UCSD-AML1 (cell line): ENCODE measurements around the gene ALG14.
"Not testable (repeated sequence)": the region's sequence is repeated elsewhere in the genome, so short reads cannot be mapped to it uniquely, and the experiment has no call there.

ENCODE experiments used
- DNase-seq: peaks from one replicate; lab custom pipeline; 2025; ENCODE audit not compliant: unreplicated experiment; lab: John Stamatoyannopoulos, UW

The ALG14 gene

GRCh38 chr1:95012389-95012788 lies 60.4 kb downstream of the ALG14 start:
- DNase-seq, result no peak

- DNase-seq, result no peak
Measured at GRCh38 chr1:95010158-95010557, 62.6 kb downstream of the ALG14 start.

DNA sequence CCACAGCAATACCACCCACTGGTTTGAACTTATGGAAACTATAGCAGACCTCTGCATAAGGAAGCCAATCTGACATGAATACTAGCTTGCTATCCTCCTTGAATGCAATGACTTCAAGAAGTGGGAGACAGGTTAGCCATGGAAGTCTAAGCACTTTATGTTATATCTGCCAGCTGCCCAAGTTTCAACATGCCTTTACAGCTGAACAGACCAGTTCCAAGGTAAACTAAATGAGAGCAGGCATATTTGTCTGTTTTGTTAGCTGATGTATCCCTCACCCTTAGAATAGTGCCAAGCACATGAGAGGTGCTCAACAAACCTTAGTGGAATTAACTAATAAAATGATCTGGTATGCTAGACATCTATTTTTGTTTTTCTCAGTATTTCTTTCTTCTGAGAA lies 65.1 kb downstream of the ALG14 start:
- no peak for DNase-seq

DNA sequence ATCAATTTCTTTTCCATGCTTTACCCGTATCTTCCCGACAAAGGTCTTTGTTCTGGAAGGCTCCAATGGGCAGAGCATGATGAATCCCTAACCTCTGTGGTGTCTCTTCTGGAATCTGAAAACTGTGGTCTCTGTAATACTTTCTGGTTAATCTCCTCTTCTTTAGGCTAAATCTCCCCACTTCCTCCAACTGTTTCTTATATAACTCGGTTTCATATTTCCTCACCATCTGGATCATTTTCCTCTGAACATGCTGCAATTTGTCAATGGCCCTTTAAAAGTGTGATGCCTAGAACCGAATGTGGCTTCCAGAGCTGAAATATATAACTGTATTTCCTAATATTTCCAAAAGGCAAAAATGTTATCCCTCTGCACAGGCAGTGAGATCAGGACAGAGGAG lies 66.1 kb downstream of the ALG14 start:
- DNase-seq, result no peak

- no peak for DNase-seq
Measured at GRCh38 chr1:95005584-95005983, 67.2 kb downstream of the ALG14 start.

DNA sequence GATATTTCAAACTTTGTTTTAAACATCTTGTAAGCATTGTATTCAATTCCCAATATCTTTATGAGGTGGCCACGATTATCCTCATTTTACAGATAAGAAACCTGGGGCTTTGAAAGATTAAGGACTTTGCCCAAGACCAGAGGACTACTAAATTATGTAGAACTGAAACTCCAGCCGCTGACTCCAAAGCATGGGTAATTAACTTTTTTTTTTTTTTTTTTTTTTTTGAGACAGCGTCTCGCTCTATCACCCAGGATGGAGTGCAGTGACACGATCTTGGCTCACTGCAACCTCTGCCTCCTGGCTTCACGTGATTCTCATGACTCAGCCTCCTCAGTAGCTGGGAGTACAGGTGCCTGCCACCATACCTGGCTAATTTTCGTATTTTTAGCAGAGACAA lies 68.7 kb downstream of the ALG14 start:
- no peak for DNase-seq

GRCh38 chr1:95003433-95003738 lies 69.4 kb downstream of the ALG14 start:
- DNase-seq, result no peak

- DNase-seq, result no peak
Measured at GRCh38 chr1:95002540-95003432, 70.0 kb downstream of the ALG14 start.

GRCh38 chr1:95002164-95002539 lies 70.6 kb downstream of the ALG14 start:
- no peak for DNase-seq

- DNase-seq, result no peak
Measured at GRCh38 chr1:94999456-95000131, 73.2 kb downstream of the ALG14 start.

GRCh38 chr1:94998748-94999147 lies 74.0 kb downstream of the ALG14 start:
- DNase-seq, result no peak

DNA sequence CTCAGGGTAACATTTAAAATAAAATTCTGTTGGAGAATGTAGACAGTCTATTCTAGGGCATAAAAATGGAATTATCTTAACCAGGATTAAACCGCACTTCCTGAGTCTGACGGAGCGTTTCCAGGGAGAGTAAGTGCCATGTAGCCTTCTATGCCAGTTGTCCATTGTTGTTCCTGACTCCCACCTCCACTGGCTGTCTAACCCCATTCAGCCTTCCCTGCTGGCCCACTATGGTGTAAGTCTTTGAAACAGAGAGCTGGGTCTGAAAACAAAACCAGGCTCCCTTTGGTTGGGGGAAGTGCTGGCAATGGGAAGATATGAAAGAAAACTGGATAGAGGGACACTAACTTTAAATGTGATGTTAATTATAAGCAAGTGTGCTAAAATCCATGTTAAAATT lies 74.6 kb downstream of the ALG14 start:
- no peak for DNase-seq

DNA sequence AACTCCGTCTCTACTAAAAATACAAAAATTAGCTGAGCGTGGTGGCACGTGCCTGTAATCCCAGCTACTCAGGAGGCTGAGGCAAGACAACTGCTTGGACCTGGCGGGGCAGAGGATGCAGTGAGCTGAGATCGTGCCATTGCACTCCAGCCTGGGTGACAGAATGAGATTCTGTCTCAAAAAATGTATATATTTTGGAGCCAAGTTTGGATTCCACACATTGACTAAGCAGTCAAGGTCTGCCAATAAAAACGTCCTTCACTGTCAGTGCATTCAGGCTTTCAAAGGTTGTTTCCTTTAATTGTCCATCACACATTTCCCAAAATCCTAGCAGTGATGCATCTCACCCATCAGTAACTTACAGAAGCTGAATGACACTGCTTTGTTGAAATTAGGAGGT lies 77.2 kb downstream of the ALG14 start:
- DNase-seq, result not testable (repeated sequence)

- DNase-seq, result no peak
Measured at GRCh38 chr1:94994805-94995204, 77.9 kb downstream of the ALG14 start.

DNA sequence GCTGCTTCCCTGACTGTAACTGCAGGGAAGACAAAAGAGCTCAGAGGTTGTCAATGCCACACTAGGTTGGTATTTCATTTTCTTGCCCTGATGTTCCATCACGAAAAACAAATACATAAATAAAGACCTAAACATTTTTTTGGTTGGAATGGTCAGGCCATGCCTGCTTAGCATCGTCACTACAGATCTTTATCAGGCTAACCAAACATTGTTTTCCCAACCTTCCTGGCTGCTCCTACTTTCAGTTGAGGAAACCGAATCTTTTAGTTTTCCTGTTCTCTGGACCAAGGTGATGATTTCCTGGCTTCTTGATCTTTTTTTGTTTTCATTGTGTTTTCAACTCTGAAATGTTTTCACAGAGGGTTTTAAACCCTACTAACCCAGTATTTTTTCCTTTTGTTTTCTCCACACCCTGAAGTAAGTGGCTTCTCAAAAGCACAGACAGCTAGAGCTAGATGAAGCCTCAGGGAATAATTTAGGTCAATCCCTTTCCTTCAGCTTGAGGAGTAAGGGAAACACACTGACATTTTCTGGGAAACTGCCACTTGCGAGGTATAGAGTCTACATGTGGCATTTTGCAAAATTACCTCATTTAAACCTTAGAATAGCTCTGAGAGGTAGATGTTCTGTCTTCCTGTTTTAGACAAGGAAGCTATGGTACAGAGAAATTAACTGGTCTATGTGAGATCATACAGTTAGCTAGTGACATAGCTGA lies 78.7 kb downstream of the ALG14 start:
- no peak for DNase-seq

DNA sequence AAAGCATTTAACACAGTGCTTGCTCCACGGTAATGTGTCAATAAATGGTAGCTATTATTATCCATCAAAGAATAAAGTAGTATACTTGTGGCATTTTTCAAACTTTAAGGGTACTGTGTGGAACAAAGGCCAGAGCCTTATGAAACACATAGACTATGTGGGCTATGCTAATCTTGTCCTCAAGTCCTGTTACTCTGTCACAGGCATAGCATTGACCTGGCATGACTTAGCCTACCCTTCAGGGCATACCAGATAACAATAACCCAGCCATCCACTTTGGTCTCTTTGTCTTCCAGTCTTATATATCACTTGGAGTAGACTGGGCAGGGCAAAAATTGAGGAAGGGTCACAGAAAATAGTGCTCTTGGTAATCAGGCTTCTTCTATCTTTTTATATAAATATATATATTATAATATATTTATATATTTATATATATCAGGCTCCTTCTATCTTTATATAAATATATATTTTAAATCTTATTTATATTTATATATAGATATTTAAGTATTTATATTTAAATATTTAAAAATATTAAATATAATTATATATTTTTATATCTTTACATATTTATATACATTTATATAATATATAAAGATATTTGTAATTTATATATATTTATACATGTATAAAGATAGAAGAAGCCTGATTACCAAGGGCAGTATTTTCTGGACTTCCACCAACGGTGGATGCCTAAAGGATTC lies 79.7 kb downstream of the ALG14 start:
- no peak for DNase-seq

DNA sequence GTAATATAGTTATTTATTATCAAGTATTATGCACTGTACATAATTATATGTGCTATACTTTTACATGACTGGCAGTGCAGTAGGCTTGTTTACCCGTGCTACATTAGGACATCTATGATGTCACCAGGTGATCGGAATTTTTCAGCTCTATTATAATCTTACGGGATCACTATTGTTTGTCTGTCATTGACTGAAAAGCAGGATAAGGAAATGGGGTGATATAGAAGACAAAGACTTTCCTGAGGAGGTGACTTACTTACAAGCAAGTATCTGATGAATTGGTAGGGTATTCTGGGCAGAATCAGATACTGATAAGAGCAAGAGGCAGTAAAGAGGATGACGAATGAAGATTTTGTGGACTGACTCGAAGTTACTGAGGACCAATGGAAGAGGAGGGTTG lies 80.6 kb downstream of the ALG14 start:
- no peak for DNase-seq

GRCh38 chr1:94989911-94990473 lies 82.8 kb downstream of the ALG14 start:
- no peak for DNase-seq

DNA sequence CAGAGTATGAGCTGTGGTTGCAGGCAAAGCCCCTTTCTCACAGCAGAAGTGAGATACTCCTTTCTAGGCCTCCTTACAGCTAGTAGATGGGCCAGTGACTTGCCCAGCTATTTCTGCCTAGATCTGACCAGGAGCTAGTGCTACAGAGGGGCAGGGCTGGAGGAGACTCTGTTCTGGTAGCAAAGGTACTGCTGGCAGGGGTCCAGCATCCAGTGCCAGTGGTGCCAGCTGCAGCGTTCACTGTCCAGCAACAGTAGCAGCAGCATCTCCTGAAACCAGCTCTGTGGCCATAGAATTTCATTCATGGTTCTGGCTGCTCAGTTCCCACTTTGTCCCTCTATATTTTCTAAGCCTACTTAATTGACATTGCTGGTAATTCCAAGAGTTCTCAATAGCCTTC lies 83.4 kb downstream of the ALG14 start:
- no peak for DNase-seq

- DNase-seq, result no peak
Measured at GRCh38 chr1:94988356-94988755, 84.4 kb downstream of the ALG14 start.

- DNase-seq, result no peak
Measured at GRCh38 chr1:94986783-94987182, 86.0 kb downstream of the ALG14 start.
